Breast epithelium (tissue), 4 donors: ENCODE data around the gene FPR2. TPM values are rescaled to one million over a fixed set of nuclear protein-coding genes. Genes with fewer than 3 reads are reported as not detected.

Experiments
- DNase-seq, 2 donors: peaks; one replicate each; pipeline ENCODE4 v3.0.0-alpha.2; 2019; ENCODE audit warnings: low spot score in 2 of 2
- H3K27ac ChIP-seq, 2 donors: fragments of 200-600 bp; sonication (generic) in 1 of 2; one replicate each; pipeline ENCODE4 v1.5.1; 2016 to 2019; ENCODE audit warnings: mild to moderate bottlenecking in 1 of 2
- H3K27me3 ChIP-seq, 2 donors: fragments of 200-600 bp; sonication (generic) in 1 of 2; one replicate each; pipeline versions ENCODE4 v1.5.1 to v1.6.0; 2017 to 2019; ENCODE audit warnings: control low read depth in 1 of 2, mild to moderate bottlenecking in 1 of 2
- H3K36me3 ChIP-seq: fragments of 200-600 bp; one replicate; pipeline ENCODE4 v1.5.1; 2019
- H3K4me1 ChIP-seq, 2 donors: fragments of 200-600 bp; sonication (generic); one replicate each; pipeline ENCODE4 v1.5.1; 2016 to 2019; ENCODE audit warnings: control low read depth in 1 of 2
- H3K4me3 ChIP-seq, 3 donors: fragments of 200-600 bp; sonication (generic); 1 replicate in 2 of 3; 2 replicates in 1 of 3; pipeline ENCODE4 v1.5.1; 2016 to 2019; ENCODE audit warnings: mild to moderate bottlenecking in 3 of 3, moderate library complexity in 2 of 3
- H3K9me3 ChIP-seq, 2 donors: fragments of 200-600 bp; sonication (generic) in 1 of 2; one replicate each; pipeline ENCODE4 v1.5.1; 2016 to 2019; ENCODE audit warnings: control low read depth in 1 of 2
- CTCF ChIP-seq, 3 donors: fragments of 450-650 bp; IDR thresholded peaks; one replicate each; pipeline ENCODE4 v1.5.1; 2016 to 2017; ENCODE audit warnings: antibody characterized with exemption in 3 of 3, mild to moderate bottlenecking in 3 of 3, moderate library complexity in 3 of 3
- POLR2A ChIP-seq: fragments of 450-650 bp; IDR thresholded peaks from one replicate; pipeline ENCODE4 v1.6.1; 2016; ENCODE audit warnings: antibody characterized with exemption, mild to moderate bottlenecking, moderate library complexity
- POLR2AphosphoS5 ChIP-seq, 3 donors: sonication (generic); formaldehyde crosslinking; IDR thresholded peaks; one replicate each; pipeline ENCODE4 v1.6.1; 2017; ENCODE audit warnings: antibody characterized with exemption in 3 of 3
- intact Hi-C: fragments of 100-400 bp; cut with DNase I; formaldehyde crosslinking; loops from one replicate; pipeline ENCODE4 v1.15.1; 2023; ENCODE audit warnings: low total_unique reads
- total RNA-seq, 3 donors: library from RNA; depleted of rRNA; stranded (reverse); fragments of >200 nt; gene quantifications; one replicate each; pipeline ENCODE4 v1.1.0, GENCODE V29; 2016

Gene FPR2
- total RNA-seq, 3 donors from 2014 or later, result 0.15 to 0.98 (median 0.32) TPM

GRCh38 chr19:51786646-51787494, 25.9 kb downstream of the FPR2 start:
- no peak overlapping the region for H3K27ac ChIP-seq
- H3K27me3 ChIP-seq, result no peaks in the 10 kb centered on the region
- no peaks in the 10 kb centered on the region for H3K36me3 ChIP-seq
- no peak overlapping the region for H3K4me3 ChIP-seq
- no peak for TF ChIP-seq CTCF (IDR thresholded peaks at IDR 0.05)
- no peak for TF ChIP-seq POLR2A
- no peak for TF ChIP-seq POLR2AphosphoS5 (IDR thresholded peaks at IDR 0.05)
- no peak for DNase-seq
- no peaks in the 10 kb centered on the region for H3K9me3 ChIP-seq
- H3K4me1 ChIP-seq, result no peaks in the 10 kb centered on the region
- intact Hi-C loops, result no loop called here

GRCh38 chr19:51788029-51788428, 27.0 kb downstream of the FPR2 start:
- Histone ChIP-seq H3K36me3 (no peaks in the 10 kb centered on the region), H3K4me3 (no peak overlapping the region), H3K27me3 (no peaks in the 10 kb centered on the region), H3K27ac (no peak overlapping the region), H3K4me1 (no peaks in the 10 kb centered on the region), H3K9me3 (no peaks in the 10 kb centered on the region)
- TF ChIP-seq POLR2A (no peak), POLR2AphosphoS5 (IDR thresholded peaks at IDR 0.05) (no peak), CTCF (IDR thresholded peaks at IDR 0.05) (no peak)
- intact Hi-C loops, result no loop called here
- DNase-seq, result no peak

- H3K27ac ChIP-seq, result no peak overlapping the region
- intact Hi-C loops, result no loop called here
- no peak overlapping the region for H3K4me3 ChIP-seq
- no peak for DNase-seq
- no peaks in the 10 kb centered on the region for H3K9me3 ChIP-seq
- H3K36me3 ChIP-seq, result no peaks in the 10 kb centered on the region
- TF ChIP-seq POLR2AphosphoS5 (IDR thresholded peaks at IDR 0.05), result no peak
- TF ChIP-seq CTCF (IDR thresholded peaks at IDR 0.05), result no peak
- no peaks in the 10 kb centered on the region for H3K4me1 ChIP-seq
- H3K27me3 ChIP-seq, result no peaks in the 10 kb centered on the region
Observed at GRCh38 chr19:51789061-51789795, 28.2 kb downstream of the FPR2 start.

GRCh38 chr19:51792932-51793331, 32.0 kb downstream of the FPR2 start:
- intact Hi-C loops, result no loop called here
- TF ChIP-seq POLR2AphosphoS5 (IDR thresholded peaks at IDR 0.05) (no peak), POLR2A (no peak), CTCF (IDR thresholded peaks at IDR 0.05) (no peak)

GRCh38 chr19:51793994-51794393, 33.0 kb downstream of the FPR2 start:
- no peak overlapping the region for H3K4me3 ChIP-seq
- DNase-seq, result no peak

More at GRCh38 chr19:51792932-51793331, 32.0 kb downstream of the FPR2 start:
- Histone ChIP-seq H3K9me3 (no peaks in the 10 kb centered on the region), H3K4me1 (no peaks in the 10 kb centered on the region), H3K27me3 (no peaks in the 10 kb centered on the region), H3K4me3 (no peak overlapping the region), H3K27ac (no peak overlapping the region), H3K36me3 (no peaks in the 10 kb centered on the region)
- no peak for DNase-seq

More at GRCh38 chr19:51793994-51794393, 33.0 kb downstream of the FPR2 start:
- TF ChIP-seq POLR2A, result no peak
- no peak for TF ChIP-seq CTCF (IDR thresholded peaks at IDR 0.05)
- intact Hi-C loops, result no loop called here
- Histone ChIP-seq H3K9me3 (no peaks in the 10 kb centered on the region), H3K27me3 (no peaks in the 10 kb centered on the region), H3K36me3 (no peaks in the 10 kb centered on the region), H3K4me1 (no peaks in the 10 kb centered on the region), H3K27ac (no peak overlapping the region)
